K562 (cell line): Measurements from ENCODE around the gene FARSA. TPM values are rescaled to one million over a fixed set of nuclear protein-coding genes. Genes with fewer than 3 reads are reported as not detected.
A peak's percentile ranks its signal among the peaks of the same experiment; 100 is the strongest.

Source experiments
- CSDE1 ChIP-seq, 2 experiments: fragments of 450-650 bp; IDR thresholded peaks; 2 replicates each; pipeline ENCODE4 v1.6.1; 2016; ENCODE audit warnings: mild to moderate bottlenecking in 1 of 2
- ETV6 ChIP-seq, 3 experiments: fragments of 150-350 bp in 1 of 3; sonication (generic) in 1 of 3; formaldehyde crosslinking in 1 of 3; IDR thresholded peaks; 2 replicates each; pipeline versions ENCODE4 v1.6.1 to v1.8.0; 2014 to 2022; ENCODE audit warnings: borderline replicate concordance in 2 of 3, low read depth in 2 of 3, antibody characterized with exemption in 1 of 3, low read length in 1 of 3, mild to moderate bottlenecking in 1 of 3, missing genetic modification reagents in 1 of 3
- GATA2 ChIP-seq: sonication (generic); formaldehyde crosslinking; IDR thresholded peaks from 2 replicates; pipeline ENCODE4 v1.4.0; 2020; ENCODE audit warnings: mild to moderate bottlenecking, missing genetic modification reagents
- HOXB6 ChIP-seq: fragments of 250-450 bp; sonication (Bioruptor Pico); IDR thresholded peaks from 2 replicates; pipeline ENCODE4 v1.5.1; 2022; ENCODE audit warnings: mild to moderate bottlenecking, borderline replicate concordance
- ID3 ChIP-seq, 2 experiments: fragments of 250-450 bp in 1 of 2; fragments of 450-650 bp in 1 of 2; sonication (Bioruptor Pico) in 1 of 2; IDR thresholded peaks; 2 replicates each; pipeline versions ENCODE4 v1.6.1 to v1.8.0; 2016 to 2021; ENCODE audit warnings: mild to moderate bottlenecking in 2 of 2, moderate library complexity in 2 of 2, missing compliant biosample characterization in 1 of 2, missing genetic modification characterization in 1 of 2
- NELFE ChIP-seq: IDR thresholded peaks from 2 replicates; pipeline ENCODE4 v1.6.1; 2011; ENCODE audit warnings: mild to moderate bottlenecking; ENCODE audit not compliant: insufficient read depth, insufficient read length
- NKRF ChIP-seq: fragments of 450-650 bp; IDR thresholded peaks from 2 replicates; pipeline ENCODE4 v1.6.1; 2016; ENCODE audit warnings: borderline replicate concordance
- SOX6 ChIP-seq: fragments of 450-650 bp; IDR thresholded peaks from 2 replicates; pipeline ENCODE4 v1.6.1; 2014; ENCODE audit warnings: mild to moderate bottlenecking
- SP1 ChIP-seq: sonication (generic); formaldehyde crosslinking; IDR thresholded peaks from 2 replicates; pipeline ENCODE4 v1.8.1; 2022; ENCODE audit warnings: mild to moderate bottlenecking, missing genetic modification reagents
- TEAD4 ChIP-seq, 2 experiments: sonication (generic) in 1 of 2; formaldehyde crosslinking in 1 of 2; IDR thresholded peaks; 2 replicates each; pipeline versions ENCODE4 v1.6.1 to v1.8.0; 2012 to 2022; ENCODE audit warnings: borderline replicate concordance in 1 of 2, inconsistent platforms in 1 of 2, low read length in 1 of 2, mild to moderate bottlenecking in 1 of 2, missing genetic modification reagents in 1 of 2
- ZC3H11A ChIP-seq: IDR thresholded peaks from 2 replicates; pipeline ENCODE4 v1.6.1; 2012; ENCODE audit warnings: low read depth, low read length, improper control_type of control experiment
- ZNF395 ChIP-seq: fragments of 200-800 bp; sonication (Bioruptor generic); IDR thresholded peaks from 2 replicates; pipeline ENCODE4 v1.6.1; 2017; ENCODE audit warnings: missing genetic modification characterization, missing compliant biosample characterization
- ZNF511 ChIP-seq: sonication (generic); formaldehyde crosslinking; IDR thresholded peaks from 2 replicates; pipeline ENCODE4 v1.8.0; 2022; ENCODE audit warnings: mild to moderate bottlenecking, missing genetic modification reagents
- ZNF518B ChIP-seq: fragments of 250-450 bp; sonication (Bioruptor Pico); IDR thresholded peaks from 2 replicates; pipeline ENCODE4 v1.5.0; 2021; ENCODE audit warnings: mild to moderate bottlenecking, moderate library complexity
- ZNF707 ChIP-seq: fragments of 250-450 bp; sonication (Bioruptor Pico); conservative IDR thresholded peaks from 2 replicates; pipeline ENCODE4 v1.8.0; 2022; ENCODE audit warnings: inconsistent platforms, mild to moderate bottlenecking, moderate library complexity
- ZNF740 ChIP-seq, 3 experiments: fragments of 200-800 bp in 1 of 3; sonication (Bioruptor generic) in 1 of 3; sonication (generic) in 1 of 3; formaldehyde crosslinking in 1 of 3; IDR thresholded peaks; 2 replicates each; pipeline versions ENCODE4 v1.6.1 to v1.8.0; 2016 to 2022; ENCODE audit warnings: mild to moderate bottlenecking in 2 of 3, missing compliant biosample characterization in 2 of 3, missing genetic modification characterization in 2 of 3, missing genetic modification reagents in 1 of 3
- polyA plus RNA-seq, 8 experiments: library from polyadenylated mRNA; depleted of rRNA in 4 of 8; stranded (reverse) in 5 of 8; unstranded in 3 of 8; fragments of >200 nt; fragmentation: Nextera tagmentation in 2 of 8; fragmentation: Illumina TruSeq in 1 of 8; extraction: Ambion mirVana in 2 of 8; extraction: Trizol in 1 of 8; gene quantifications; 2 replicates each; pipeline versions ENCODE4 v1.2.1 to v1.2.3, GENCODE V29; 2011 to 2014; ENCODE audit warnings: inconsistent platforms in 1 of 8, missing spikeins in 1 of 8
- total RNA-seq, 7 experiments: library from RNA; depleted of rRNA in 6 of 7; stranded (reverse); fragments of >200 nt in 6 of 7; fragmentation: Illumina TruSeq in 2 of 7; extraction: Trizol in 2 of 7; gene quantifications; 2 replicates each; pipeline versions ENCODE4 v1.2.1 to v1.2.3, GENCODE V29; 2011 to 2021; ENCODE audit warnings: low replicate concordance in 1 of 7

The FARSA gene
- total and polyA plus RNA-seq, 9 of the 15 experiments (the other 6 are each of a cell fraction or from before 2014, with no cell fraction given) = 25.2 to 237 (median 89.6) TPM

GRCh38 chr19:12881172-12881808 is 52.2 kb downstream of the FARSA start, which contains the start of gene DNASE2 (continued):
- TF ChIP-seq ZNF518B (no peak), ZNF511 (CRISPR knock-in tag) (no peak), TEAD4 (IDR thresholded peaks at IDR 0.05; ENCODE audit: low read length) (no peak), TEAD4 (CRISPR knock-in tag; IDR thresholded peaks at IDR 0.05; ENCODE audit: borderline replicate concordance) (no peak), NKRF (peak; percentile 68; the same call in 1 of the 2 replicates), CSDE1 (IDR thresholded peaks at IDR 0.05) (no peak), ZNF395 (CRISPR knock-in tag) (no peak), ID3 (CRISPR knock-in tag; IDR thresholded peaks at IDR 0.05) (no peak), ID3 (tag; IDR thresholded peaks at IDR 0.05) (no peak), ETV6 (IDR thresholded peaks at IDR 0.05; ENCODE audit: borderline replicate concordance in 1 of 2, low read depth in 2 of 2, low read length in 1 of 2) (no peak), ETV6 (CRISPR knock-in tag; IDR thresholded peaks at IDR 0.05; ENCODE audit: borderline replicate concordance) (no peak), ZNF740 (CRISPR knock-in tag; IDR thresholded peaks at IDR 0.05) (no peak), ZNF740 (tag; IDR thresholded peaks at IDR 0.05) (no peak), ZC3H11A (no peak), HOXB6 (no peak), NELFE (no peak), ZNF707 (CRISPR knock-in tag) (no peak), GATA2 (CRISPR knock-in tag) (no peak), SP1 (CRISPR knock-in tag) (peak; percentile 32), SOX6 (no peak)
